ENCODE measurements around the gene NRCAM.

- TF ChIP-seq GATA2 (IDR thresholded peaks at IDR 0.05; ENCODE audit: low read depth, low read length) (no peak), GATA3 (IDR thresholded peaks at IDR 0.05; ENCODE audit: low read depth, low read length) (no peak)
Measured at GRCh38 chr7:108248821-108249220, 207.4 kb downstream of the NRCAM start.
